GM11168 (cell line): Measurements from ENCODE around the gene C5orf22.
"Not testable (repeated sequence)": the region's sequence is repeated elsewhere in the genome, so short reads cannot be mapped to it uniquely, and the experiment has no call there.

Experiments
- in situ Hi-C: fragments of 300-500 bp; cut with MboI; formaldehyde crosslinking; loops from one replicate; pipeline ENCODE4 v1.12.0; 2022; ENCODE audit warnings: low sequenced_read_pairs; ENCODE audit not compliant: unreplicated experiment

Gene C5orf22

DNA sequence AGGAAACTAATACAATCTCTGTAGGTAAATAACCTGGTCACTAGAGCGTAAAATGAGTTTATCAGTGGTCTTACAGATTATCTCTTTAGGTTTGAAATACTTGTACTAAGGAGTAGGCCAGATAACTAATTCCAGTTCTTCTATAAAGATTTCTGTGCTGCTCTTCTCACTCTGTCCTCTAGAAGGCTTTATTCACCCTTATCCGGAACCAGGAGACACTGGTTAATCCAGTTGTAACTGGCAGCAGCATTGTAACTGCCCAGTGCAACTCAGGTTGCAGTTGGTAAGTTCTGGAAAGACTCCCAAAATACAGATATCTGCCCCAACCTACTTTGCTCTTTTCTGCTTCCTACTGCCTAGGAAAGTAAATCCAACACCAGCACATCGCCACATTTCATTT, 19.8 kb downstream of the C5orf22 start:
- in situ Hi-C loops, result no loop called here

DNA sequence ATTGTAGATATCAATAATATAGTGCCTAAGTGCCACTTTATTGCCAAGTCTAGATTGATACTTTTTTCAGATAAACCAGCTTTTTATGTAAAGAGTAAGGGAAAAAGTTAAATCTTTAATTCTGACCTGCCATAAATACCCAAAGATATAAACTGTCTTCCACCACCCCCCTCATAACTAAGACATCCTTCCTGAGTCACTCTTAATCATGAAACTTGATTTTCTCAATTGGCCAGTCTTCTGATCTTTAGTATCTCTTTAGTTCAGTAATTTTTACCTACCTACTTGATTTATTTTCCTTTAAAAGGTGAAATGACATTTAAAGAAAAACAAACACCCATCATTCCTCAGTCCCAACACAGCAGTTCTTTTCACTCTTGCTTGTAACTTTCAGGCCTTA, 21.8 kb downstream of the C5orf22 start:
- in situ Hi-C loops, result no loop called here

DNA sequence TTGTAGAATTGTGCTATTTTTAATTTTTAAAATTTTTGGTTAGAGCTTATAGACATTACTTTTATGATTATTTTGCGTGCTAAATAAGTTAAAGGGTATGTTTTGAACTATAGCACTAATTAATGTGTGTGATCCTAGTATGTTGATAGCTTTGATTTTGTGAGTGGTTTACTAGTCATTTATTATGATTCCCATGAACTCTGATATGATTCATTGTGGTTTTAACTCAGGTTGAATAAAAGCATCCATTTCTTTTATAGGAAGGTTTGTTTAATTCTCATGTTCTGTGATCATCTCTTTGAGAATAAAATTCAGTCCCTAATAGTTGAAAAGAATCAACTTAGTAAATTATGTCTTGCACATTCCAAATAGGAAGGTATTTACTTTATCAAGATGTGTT, 22.5 kb downstream of the C5orf22 start:
- in situ Hi-C loops, result no loop called here

DNA sequence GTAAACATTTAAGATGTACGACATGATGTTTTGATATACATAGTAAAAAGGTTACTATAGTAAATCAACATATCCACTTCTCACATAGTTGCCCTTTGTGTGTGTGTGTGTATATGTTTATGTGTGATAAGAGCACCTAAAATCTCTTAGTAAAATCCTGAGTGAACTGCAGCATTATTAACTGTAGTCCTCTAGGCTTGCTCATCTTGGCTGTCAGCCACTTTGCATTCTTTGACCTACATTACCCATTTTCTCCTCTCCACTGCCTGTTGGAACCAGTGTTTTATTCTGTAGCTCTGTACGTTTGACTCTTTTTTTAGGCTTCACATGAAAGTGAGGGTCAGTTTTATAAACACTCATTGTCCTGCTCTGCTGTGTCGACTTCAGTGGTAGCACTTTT, 24.4 kb downstream of the C5orf22 start:
- in situ Hi-C loops, result no loop called here

DNA sequence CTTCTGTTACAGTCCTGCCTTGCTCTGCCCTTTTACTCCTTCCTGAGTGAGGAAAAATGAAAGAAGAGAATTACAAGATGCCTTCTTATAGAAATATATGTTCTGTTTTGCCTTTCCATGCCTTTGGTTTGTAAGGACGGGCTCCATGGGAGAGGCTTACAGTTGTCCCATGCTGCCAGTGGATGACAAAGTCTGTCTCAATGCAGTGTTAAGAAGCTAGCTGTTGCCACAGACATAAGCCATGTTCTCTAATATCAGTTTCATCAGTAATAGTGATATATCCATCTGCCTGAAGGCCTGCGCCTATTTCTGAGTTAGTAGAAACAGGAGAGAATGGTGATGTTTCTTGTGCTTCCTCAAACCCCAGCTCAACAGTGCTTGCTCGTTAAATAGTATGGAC, 27.8 kb downstream of the C5orf22 start:
- in situ Hi-C loops, result no loop called here

DNA sequence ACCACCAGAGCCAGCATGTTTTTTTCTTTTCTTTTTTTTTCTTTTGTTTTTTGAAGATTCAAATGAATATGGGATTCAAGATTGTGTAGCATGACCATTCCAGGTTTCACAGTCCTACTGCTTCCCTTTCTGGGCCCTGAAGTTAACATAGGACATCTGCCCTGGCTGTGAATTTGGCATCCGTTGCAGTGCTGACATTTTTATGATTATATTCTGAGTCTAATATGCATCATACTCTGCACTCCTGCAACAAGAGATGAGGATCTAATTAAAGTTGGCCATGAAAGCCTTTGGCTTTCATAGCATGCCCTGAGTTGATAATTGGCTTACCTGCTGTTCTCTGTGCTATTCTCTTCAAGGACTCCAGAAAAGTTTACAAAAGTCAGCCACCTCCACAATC, 29.8 kb downstream of the C5orf22 start:
- in situ Hi-C loops, result no loop called here

DNA sequence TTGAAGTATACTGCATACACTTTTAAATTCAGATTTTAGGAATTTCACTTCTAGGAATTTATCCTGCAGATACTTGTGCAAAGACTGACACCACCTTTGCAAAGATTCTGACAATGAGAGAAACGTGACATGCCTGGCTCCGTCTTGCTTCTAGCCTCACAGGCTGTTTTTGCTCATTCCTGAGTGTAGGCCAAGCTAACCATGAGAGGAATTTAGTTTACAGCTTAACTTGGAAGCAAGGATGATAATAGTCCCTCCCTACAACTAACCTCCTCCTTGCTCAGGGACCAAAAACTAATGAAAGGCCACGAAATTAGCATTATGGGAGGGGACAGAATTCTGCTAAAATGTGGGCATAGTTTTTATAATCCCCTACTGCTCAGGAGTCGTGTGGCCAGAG, 31.1 kb downstream of the C5orf22 start:
- in situ Hi-C loops, result no loop called here

DNA sequence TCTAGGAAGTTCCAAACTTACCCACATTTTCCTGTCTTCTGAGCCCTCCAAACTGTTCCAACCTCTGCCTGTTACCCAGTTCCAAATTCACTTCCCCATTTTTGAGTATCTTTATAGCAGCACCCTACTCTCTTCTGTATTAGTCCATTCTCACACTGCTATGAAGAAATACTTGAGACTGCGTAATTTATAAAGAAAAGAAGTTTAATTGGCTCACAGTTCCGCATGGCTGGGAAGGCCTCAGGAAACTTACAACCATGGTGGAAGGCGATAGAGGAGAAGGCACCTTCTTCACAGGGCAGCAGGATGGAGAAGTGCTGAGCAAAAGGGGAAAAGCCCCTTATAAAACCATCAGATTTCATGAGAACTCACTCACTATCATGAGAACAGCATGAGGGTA, 34.3 kb downstream of the C5orf22 start:
- in situ Hi-C loops, result not testable (repeated sequence)

DNA sequence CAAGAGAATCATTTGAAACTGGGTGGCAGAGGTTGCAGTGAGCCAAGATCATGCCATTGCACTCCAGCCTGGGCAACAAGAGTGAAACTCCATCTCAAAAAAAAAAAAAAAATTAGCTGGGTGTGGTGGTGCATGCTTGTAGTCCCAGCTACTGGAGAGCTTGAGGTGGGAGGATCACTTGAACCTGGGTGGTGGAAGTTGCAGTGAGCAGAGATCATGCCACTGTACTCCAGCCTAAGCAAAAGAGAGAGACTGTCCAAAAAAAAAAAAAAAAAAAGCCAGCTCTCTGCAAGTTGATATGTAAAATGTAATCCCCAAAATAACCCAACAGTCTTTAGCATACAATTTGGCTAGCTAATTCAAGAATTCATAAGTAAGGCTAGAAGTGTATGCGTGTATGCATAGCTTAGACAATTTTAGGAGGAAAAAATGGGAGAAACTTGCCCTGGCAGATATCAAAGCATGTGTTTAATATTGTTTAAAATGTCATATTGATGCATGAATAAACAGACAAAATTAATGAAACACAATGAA, 36.3 kb downstream of the C5orf22 start:
- in situ Hi-C loops, result no loop called here

DNA sequence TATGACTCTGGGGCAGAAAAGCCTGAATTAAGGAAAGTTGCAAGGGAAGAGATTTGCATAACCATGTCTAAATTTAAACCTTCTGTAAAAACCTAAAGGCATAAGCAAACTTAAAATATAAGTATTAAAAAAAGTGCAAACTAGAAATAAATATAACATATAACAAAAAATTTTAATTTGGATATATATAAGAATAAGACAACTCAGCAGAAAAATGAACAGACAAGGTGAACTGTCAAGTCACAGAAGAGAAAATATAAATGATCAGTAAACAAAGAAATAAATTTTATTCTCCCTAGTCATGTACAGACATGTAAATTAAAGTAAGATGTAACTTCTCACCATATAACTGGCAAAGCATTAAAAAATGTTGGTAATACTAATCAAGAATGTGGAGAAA, 37.0 kb downstream of the C5orf22 start:
- in situ Hi-C loops, result no loop called here

DNA sequence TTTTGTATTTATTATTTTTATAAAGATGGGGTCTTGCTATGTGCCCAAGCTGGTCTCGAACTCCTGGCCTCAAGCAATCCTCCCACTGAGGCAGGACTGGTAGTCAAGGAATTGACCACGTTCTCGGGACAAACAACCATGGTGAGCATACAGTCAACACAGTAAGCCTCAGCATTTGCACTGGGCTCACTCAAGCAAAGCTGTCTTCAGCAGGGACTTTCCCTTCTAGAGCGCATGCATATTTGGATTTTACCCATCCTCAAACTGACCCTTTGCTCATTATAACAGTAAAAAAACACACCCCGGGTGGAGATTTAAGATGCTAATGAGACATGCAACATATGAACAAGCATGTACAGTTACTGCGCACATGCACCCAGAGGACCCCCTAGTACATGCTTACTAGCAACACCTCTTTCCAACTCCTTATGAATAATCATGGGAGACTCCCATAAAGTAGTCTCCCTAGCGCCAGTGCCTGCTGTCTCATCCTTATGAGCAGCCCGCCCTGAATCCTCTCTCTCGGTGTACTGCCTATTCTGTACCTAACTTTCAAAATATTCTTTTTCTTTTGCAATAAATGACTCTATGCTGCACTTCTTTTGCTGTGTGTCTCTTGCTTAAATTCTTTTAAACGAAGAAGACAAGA, 41.5 kb downstream of the C5orf22 start:
- in situ Hi-C loops, result loop anchor here (10.0 kb wide), 1 partner anchor 521 kb away; no protein-coding TSS in a partner anchor

DNA sequence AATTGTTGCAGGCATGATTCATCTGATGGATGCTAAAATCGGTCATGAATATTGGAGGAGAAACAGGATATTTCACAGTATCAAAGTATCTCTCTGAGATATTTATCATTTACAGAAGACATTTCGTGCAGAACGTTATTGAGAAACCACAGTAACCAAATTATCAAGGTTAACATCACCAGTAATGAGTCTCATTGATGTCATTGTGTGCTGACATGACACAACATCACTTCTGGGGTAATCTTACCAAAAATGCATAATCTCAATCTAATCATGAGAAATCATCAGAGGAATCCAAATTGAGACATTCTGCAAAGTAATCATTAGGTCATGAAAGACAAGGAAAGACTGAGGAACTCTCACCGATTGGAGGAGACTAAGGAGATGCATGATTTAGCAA, 42.7 kb downstream of the C5orf22 start:
- in situ Hi-C loops, result loop anchor here (10.0 kb wide), 1 partner anchor 520 kb away; no protein-coding TSS in a partner anchor

DNA sequence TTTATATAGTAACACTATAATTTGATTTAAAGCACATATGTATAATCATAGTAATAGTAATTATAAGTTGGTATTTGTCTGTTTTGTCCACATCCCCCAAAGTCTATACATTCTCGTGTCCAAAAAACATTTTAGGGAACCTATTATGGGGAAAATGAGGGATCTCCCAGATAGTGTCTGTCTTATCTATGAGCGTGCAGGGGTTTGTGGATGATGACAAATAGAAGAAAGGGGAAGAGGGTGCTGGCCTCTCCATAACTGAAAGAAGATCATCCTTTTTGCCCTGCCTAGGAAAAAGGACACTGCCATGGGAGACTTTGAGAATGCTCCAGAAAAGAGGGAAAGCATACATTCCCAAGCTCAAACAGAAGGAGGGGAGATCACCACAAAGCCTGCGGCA, 45.3 kb downstream of the C5orf22 start:
- in situ Hi-C loops, result loop anchor here (10.0 kb wide), 1 partner anchor 517 kb away; no protein-coding TSS in a partner anchor

DNA sequence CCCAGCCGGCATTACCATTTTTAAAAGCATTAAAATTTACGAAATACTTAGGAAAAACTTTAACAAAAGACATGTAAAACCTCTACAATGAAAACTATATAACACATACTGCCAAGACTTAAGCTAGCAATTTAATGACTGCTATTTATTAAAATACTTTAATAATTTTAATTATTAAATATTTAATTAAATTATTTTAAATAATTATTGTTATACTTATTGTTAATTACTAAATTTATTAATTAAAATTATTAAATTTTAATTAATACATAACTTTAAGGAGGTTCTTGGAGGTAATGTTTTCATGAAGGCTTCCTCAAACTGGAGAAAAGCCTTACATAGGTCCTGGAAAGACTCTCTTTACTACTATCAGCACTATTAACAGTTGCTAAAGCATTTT, 47.5 kb downstream of the C5orf22 start:
- in situ Hi-C loops, result loop anchor here (10.0 kb wide), 1 partner anchor 515 kb away; no protein-coding TSS in a partner anchor

DNA sequence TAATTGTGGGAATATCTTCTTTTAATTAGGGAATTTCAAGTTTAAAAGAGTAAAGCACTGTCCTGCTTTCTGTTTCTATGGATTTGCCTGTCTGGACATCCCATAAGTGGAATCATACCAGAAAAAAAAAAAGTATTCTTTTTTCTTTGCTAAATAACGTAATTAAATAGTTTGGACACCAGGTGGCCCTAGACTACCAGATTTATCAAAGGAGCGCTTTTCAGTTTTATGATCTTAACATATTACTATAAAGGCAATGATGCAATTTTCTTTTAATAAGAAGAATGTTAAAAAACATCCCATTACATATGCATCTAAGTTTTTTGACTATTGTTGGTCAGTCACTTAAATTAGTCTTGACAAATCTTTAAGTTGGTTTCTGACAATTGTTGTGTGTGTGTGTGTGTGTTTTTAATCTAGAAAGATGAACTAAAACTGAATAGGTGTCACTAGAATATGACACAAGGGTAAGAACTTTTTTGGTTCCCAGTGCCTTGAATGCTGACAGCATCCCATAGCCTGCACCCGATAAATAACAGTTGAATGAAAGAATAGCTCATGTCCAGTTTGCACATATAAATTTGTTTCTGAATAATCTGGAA, 49.5 kb downstream of the C5orf22 start:
- in situ Hi-C loops, result loop anchor here (10.0 kb wide), 1 partner anchor 233 kb away; no protein-coding TSS in a partner anchor

DNA sequence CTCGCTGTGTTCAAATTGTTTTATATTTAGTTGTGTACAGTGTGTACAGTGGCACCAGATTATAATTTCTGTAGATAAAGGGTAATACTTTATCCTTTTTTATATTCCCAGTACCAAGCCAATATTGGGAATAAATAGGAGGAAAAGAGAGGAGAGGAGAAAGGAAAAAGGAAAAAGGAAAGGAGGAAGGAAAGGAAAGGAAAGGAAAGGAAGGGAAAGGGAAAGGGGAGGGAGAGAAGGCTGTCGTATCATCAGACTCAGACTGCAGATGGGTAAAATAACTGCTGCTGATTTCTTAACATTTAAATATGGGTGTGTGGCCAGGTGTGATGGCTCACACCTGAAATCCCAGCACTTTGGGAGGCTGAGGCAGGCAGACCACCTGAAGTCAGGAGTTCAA, 51.0 kb downstream of the C5orf22 start:
- in situ Hi-C loops, result loop anchor here (10.0 kb wide), 1 partner anchor 232 kb away; no protein-coding TSS in a partner anchor

DNA sequence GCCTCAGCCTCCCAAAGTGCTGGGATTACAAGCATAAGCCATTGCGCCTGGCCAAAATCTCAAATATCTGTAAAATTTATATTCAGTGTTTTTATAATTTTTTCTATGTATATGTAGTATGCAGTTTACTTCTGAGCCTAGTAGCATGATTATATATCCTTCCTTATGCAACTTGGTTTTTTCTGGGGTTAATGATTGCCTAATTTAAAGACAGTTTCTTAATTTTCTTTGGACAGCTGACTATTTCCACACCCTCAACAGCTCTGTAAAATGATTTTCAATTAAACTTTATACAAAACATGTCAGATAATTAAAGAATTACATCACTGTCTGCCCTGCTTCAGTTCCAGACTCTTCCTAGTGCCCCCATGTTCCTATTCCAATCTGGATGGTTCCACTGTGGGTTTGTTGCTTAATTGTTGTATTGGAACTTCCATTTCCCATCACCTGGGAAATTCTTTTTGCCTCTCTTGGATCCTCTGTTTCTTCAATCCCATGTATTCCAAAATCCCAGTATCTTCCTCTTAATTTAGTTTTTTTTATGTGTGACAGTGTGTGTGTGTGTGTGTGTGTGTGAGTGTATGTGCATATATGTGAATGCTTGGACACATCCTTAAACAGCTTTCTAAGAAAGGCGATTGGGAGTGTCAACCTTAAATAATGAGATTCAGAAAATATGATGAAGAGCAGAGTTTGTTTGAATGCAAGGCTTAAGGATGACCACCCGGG, 53.2 kb downstream of the C5orf22 start:
- in situ Hi-C loops, result loop anchor here (10.0 kb wide), 1 partner anchor 229 kb away; no protein-coding TSS in a partner anchor

DNA sequence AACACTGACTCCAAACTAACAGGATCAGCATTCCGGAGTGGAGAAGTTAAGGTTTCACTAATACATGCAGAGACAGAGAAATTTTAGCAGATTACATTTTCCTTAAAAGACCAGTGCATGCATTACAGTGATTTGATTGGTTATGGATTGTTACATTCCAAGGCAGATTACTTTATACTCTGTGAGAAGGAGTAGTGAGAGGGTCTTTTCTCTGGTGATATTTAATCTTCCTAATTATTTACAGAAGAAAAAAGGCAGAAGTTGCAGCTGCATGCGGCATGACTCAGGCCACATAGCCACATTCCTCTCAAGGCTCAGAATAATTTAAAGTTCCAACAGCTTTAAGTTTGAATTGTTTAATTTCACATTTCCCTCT, 53.8 kb downstream of the C5orf22 start:
- in situ Hi-C loops, result loop anchor here (10.0 kb wide), 1 partner anchor 229 kb away; no protein-coding TSS in a partner anchor

DNA sequence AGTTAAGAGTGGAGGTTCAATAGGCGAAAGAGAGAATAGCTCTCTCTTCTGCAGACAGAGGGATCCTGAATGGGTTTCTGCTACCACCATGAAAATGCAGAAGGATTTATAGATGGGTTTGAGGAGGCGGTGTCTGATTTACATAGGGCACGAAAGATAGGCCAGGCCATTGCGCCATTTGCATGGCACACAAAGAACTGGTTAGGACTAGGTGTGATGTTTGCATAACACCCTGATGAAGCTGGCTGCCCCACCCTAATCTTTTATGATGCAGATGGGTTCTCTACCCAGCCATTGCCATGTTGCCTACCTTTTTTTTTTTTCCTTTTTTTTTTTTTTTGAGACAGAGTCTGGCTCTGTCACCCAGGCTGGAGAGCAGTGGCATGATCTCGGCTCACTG, 55.4 kb downstream of the C5orf22 start:
- in situ Hi-C loops, result loop anchor here (10.0 kb wide), 1 partner anchor 227 kb away; no protein-coding TSS in a partner anchor

DNA sequence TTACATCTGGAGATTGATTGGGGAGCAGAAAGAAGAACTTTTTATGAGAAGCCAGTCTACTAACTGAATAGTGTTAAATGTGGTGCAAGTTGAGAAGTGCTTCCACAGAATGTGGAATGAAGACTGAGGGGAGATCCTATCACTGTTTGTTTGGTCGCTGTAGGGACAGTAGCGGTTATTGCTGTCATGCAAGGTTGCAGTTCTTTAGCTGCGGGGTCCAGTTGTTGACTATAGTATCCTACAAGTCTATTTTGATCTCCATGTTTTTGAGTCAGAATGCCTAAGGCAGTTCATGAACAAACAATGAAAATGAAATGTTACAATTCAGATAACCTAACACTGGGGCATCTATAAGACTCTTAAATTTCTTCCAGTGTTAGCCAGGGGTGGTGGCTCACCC, 61.6 kb downstream of the C5orf22 start:
- in situ Hi-C loops, result no loop called here

DNA sequence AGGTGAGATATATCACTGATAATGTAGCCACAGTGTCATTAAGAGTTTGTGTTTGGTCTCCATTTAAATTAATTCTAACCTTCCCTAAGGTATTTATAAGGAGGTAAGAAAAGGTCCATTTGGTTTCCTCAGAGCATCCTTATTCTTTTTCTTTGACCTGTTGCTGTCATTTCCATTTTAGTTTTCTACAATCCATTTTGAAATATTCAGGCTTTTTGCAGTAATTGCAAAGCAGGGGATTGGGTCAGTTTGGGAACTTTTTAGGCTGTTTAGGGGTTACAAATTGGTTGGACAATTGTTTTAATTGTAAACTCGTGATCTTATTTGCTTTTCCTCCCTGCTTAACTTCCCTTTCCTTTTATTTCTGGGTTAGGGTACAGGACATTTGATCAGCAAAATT, 64.3 kb downstream of the C5orf22 start:
- in situ Hi-C loops, result no loop called here
